IMR-90 (cell line): ENCODE results near the gene FOXP1. TPM values are rescaled to one million over a fixed set of nuclear protein-coding genes. Genes with fewer than 3 reads are reported as not detected.

ENCODE experiments used
- ATAC-seq: fragments of 200-7000 bp; cut with Tn5 transposase; 2 replicates; pipeline ENCODE4 v1.9.1; 2020; ENCODE audit warnings: low read depth, mild to moderate bottlenecking, moderate library complexity
- BruUV-seq: library from RNA; stranded (reverse); fragments of 400-500 nt; replicated peaks from 2 replicates; lab custom pipeline; 2021; lab: Mats Ljungman, UMichigan
- CTCF ChIA-PET: fragments of 300-600 bp; formaldehyde crosslinking; extraction: SDS; loops from one replicate; lab custom pipeline; 2021; ENCODE audit warnings: antibody characterized with exemption; lab: Yijun Ruan, JAX
- POLR2A ChIA-PET: fragments of 300-600 bp; sonication (Branson Sonifier 250); formaldehyde crosslinking; loops from one replicate; lab custom pipeline; 2022; ENCODE audit warnings: antibody characterized with exemption; ENCODE audit not compliant: unreplicated experiment; lab: Charles Lee
- DNase-seq: peaks from one replicate; pipeline ENCODE4 v3.0.0; 2013
- H2AFZ ChIP-seq: replicated peaks from 2 replicates; pipeline ENCODE3; 2013; ENCODE audit warnings: low read length, mild to moderate bottlenecking; ENCODE audit not compliant: poor library complexity
- H2AK5ac ChIP-seq: 2 replicates; pipeline ENCODE4 v1.6.1; 2013; ENCODE audit warnings: low read depth, low read length, inconsistent platforms
- H2AK9ac ChIP-seq: replicated peaks from 2 replicates; pipeline ENCODE3; 2013; ENCODE audit warnings: mild to moderate bottlenecking, low read depth, low read length, moderate library complexity; ENCODE audit not compliant: poor library complexity
- H2BK120ac ChIP-seq: 2 replicates; pipeline ENCODE4 v1.6.1; 2013; ENCODE audit warnings: low read depth, low read length, inconsistent platforms
- H2BK15ac ChIP-seq: 3 replicates; pipeline ENCODE4 v1.6.1; 2013; ENCODE audit warnings: low read depth, low read length, inconsistent platforms
- H2BK20ac ChIP-seq: 2 replicates; pipeline ENCODE4 v1.6.1; 2013; ENCODE audit warnings: low read depth, mild to moderate bottlenecking, inconsistent platforms, low read length, moderate library complexity
- H2BK5ac ChIP-seq: 2 replicates; pipeline ENCODE4 v1.6.1; 2013; ENCODE audit warnings: mild to moderate bottlenecking, low read depth, low read length, inconsistent platforms; ENCODE audit not compliant: poor library complexity, severe bottlenecking
- H3K14ac ChIP-seq: replicated peaks from 2 replicates; pipeline ENCODE4 v1.6.1; 2013; ENCODE audit warnings: low read depth, low read length, inconsistent platforms
- H3K18ac ChIP-seq: 2 replicates; pipeline ENCODE4 v1.6.1; 2013; ENCODE audit warnings: low read depth, low read length, control low read depth
- H3K23ac ChIP-seq: 2 replicates; pipeline ENCODE4 v1.6.1; 2013; ENCODE audit warnings: low read depth, low read length, inconsistent platforms
- H3K27ac ChIP-seq: 2 replicates; pipeline ENCODE4 v1.5.1; 2013; ENCODE audit warnings: mild to moderate bottlenecking, control low read depth, low read length; ENCODE audit not compliant: insufficient read depth
- H3K27me3 ChIP-seq: 2 replicates; pipeline ENCODE4 v1.6.1; 2013; ENCODE audit warnings: low read length; ENCODE audit not compliant: control insufficient read depth, insufficient read depth
- H3K36me3 ChIP-seq: 2 replicates; pipeline ENCODE4 v1.6.1; 2013; ENCODE audit warnings: low read length, mixed read lengths; ENCODE audit not compliant: control insufficient read depth, insufficient read depth
- H3K4ac ChIP-seq: 2 replicates; pipeline ENCODE4 v1.6.1; 2013; ENCODE audit warnings: low read depth, low read length, inconsistent platforms
- H3K4me1 ChIP-seq: 2 replicates; pipeline ENCODE4 v1.6.1; 2013; ENCODE audit warnings: low read length, mixed read lengths; ENCODE audit not compliant: control insufficient read depth, insufficient read depth
- H3K4me2 ChIP-seq: 2 replicates; pipeline ENCODE4 v1.6.1; 2013; ENCODE audit warnings: low read depth, mild to moderate bottlenecking, control low read depth, low read length, moderate library complexity
- H3K4me3 ChIP-seq: 2 replicates; pipeline ENCODE4 v1.5.1; 2013; ENCODE audit warnings: low read depth, mild to moderate bottlenecking, control low read depth, low read length, moderate library complexity; ENCODE audit not compliant: insufficient read depth
- H3K56ac ChIP-seq: 2 replicates; pipeline ENCODE4 v1.6.1; 2013; ENCODE audit warnings: low read length, inconsistent platforms; ENCODE audit not compliant: insufficient read depth; ENCODE audit errors: extremely low read depth
- H3K79me1 ChIP-seq, 2 experiments: 2 replicates each; pipeline ENCODE4 v1.6.1; 2013; ENCODE audit warnings: low read length in 2 of 2, inconsistent platforms in 1 of 2, low read depth in 1 of 2
- H3K9ac ChIP-seq: 2 replicates; pipeline ENCODE4 v1.6.1; 2013; ENCODE audit warnings: low read depth, low read length, control low read depth
- H3K9me1 ChIP-seq: 2 replicates; pipeline ENCODE4 v1.6.1; 2013; ENCODE audit warnings: low read length, inconsistent platforms; ENCODE audit not compliant: insufficient read depth
- H3K9me3 ChIP-seq: 2 replicates; pipeline ENCODE4 v1.6.1; 2013; ENCODE audit warnings: low read length; ENCODE audit not compliant: control insufficient read depth, insufficient read depth
- H4K20me1 ChIP-seq: 2 replicates; pipeline ENCODE4 v1.6.1; 2013; ENCODE audit warnings: low read length, inconsistent platforms; ENCODE audit not compliant: insufficient read depth
- H4K5ac ChIP-seq: 2 replicates; pipeline ENCODE4 v1.6.1; 2013; ENCODE audit warnings: mild to moderate bottlenecking, low read depth, low read length, control low read depth
- H4K8ac ChIP-seq, 2 experiments: 2 replicates each; pipeline ENCODE4 v1.6.1; 2013; ENCODE audit warnings: low read depth in 2 of 2, low read length in 2 of 2, control low read depth in 1 of 2, inconsistent platforms in 1 of 2
- H4K91ac ChIP-seq: 2 replicates; pipeline ENCODE4 v1.6.1; 2013; ENCODE audit warnings: low read depth, low read length, inconsistent platforms; ENCODE audit not compliant: insufficient read depth
- BHLHE40 ChIP-seq: fragments of 150-350 bp; IDR thresholded peaks from 2 replicates; pipeline ENCODE4 v1.6.1; 2016; ENCODE audit warnings: mild to moderate bottlenecking, low read depth, low read length
- ELK1 ChIP-seq: fragments of 150-350 bp; IDR thresholded peaks from 2 replicates; pipeline ENCODE4 v1.6.1; 2016; ENCODE audit warnings: low read depth, mild to moderate bottlenecking, low read length, moderate library complexity, borderline replicate concordance
- MAFK ChIP-seq: IDR thresholded peaks from 2 replicates; pipeline ENCODE4 v1.6.1; 2012; ENCODE audit warnings: low read depth, low read length, improper control_type of control experiment
- MXI1 ChIP-seq: IDR thresholded peaks from 2 replicates; pipeline ENCODE4 v1.6.1; 2012; ENCODE audit warnings: low read depth, mild to moderate bottlenecking, low read length, moderate library complexity, borderline replicate concordance
- WGBS, 2 experiments: methylation state at CpG; one replicate each; pipeline versions ENCODE4 v1.1.5 to v1.1.7; 2013; ENCODE audit warnings: missing lambda C conversion rate in 2 of 2; ENCODE audit not compliant: insufficient read length in 1 of 2; ENCODE audit errors: extremely low coverage in 2 of 2; 5-methylcytosine and 5-hydroxymethylcytosine counted together
- dilution Hi-C: fragments of 300-500 bp; cut with HindIII; formaldehyde crosslinking; loops from one replicate; pipeline ENCODE4 v1.14.3; 2018; ENCODE audit warnings: low sequenced_read_pairs; ENCODE audit not compliant: unreplicated experiment
- in situ Hi-C: fragments of 300-500 bp; cut with MboI; formaldehyde crosslinking; loops from 3 replicates; pipeline ENCODE4 v1.14.3; 2019; ENCODE audit warnings: low sequenced_read_pairs, inconsistent platforms, mixed read lengths
- intact Hi-C: fragments of 100-400 bp; cut with micrococcal nuclease; formaldehyde crosslinking; loops from 2 replicates; pipeline ENCODE4 v1.10.0; 2022
- polyA plus RNA-seq, 3 experiments: library from polyadenylated mRNA; depleted of rRNA; stranded (reverse); fragments of >200 nt; gene quantifications; 2 replicates each; pipeline ENCODE4 v1.2.3, GENCODE V29; 2012; ENCODE audit warnings: low replicate concordance in 1 of 3
- total RNA-seq: library from RNA; depleted of rRNA; stranded (reverse); fragments of >200 nt; gene quantifications from 2 replicates; pipeline ENCODE4 v1.2.3, GENCODE V29; 2012

FOXP1 gene
- total and polyA plus RNA-seq, 2 of the 4 experiments (the other 2 are of a cell fraction): 37.0 to 132 TPM

DNA sequence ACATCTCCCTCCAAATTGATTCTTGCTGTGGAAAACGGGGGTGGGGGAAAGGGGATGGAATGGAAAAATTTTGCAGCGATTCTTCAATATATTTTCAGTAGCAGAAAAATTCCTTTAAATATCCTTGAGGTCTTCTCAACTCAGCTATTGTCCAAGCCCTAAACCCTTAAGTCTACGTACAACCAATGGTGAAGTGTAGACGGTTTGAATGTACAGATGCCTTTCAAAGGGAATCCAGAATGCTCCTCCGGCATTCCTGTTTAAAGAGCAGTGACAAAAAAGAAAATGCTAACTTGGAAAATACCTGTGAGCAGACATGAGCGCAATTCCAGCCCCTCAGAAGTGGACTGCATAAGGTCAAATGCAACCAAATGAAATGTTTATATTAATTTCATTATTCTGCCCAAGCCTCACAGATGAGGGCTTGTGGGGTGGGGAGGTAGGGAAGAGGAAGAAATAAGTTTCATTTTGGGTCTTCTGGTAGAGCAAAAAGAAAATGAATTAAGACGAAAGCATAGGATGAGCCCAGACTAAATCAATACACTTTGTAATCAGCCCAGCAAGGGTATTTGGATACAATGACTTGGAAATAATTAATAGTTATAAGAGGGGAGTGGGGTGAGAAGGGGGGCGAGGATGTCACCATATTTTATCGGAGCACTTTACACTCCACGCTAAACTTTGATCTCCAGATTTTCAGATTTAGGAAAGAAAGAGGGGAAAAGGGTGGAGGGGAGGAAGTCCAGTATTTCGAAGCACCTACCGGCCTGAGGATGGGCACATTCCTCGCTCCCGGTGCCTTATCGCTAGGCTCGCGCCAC is 2.7 kb downstream of the FOXP1 start:
- Histone ChIP-seq H3K4me1 (peaks cover 5% of the 10 kb centered on the region), H3K4me2 (peak overlapping the region; percentile 95), H3K9me3 (no peaks in the 10 kb centered on the region), H2BK15ac (peak overlapping the region; percentile 73; the same call in 2 of the 3 replicates), H3K56ac (peak overlapping the region; percentile 59), H3K14ac (peak overlapping the region; percentile 75), H4K5ac (peak overlapping the region; percentile 96), H3K9me1 (no peaks in the 10 kb centered on the region), H3K27me3 (no peaks in the 10 kb centered on the region), H2AK5ac (peak overlapping the region; percentile 45; the same call in 1 of the 2 replicates), H3K9ac (peak overlapping the region; percentile 99), H2BK5ac (peak overlapping the region; percentile 98), H4K20me1 (no peaks in the 10 kb centered on the region; the same call in 1 of the 2 replicates), H2BK20ac (peak overlapping the region; percentile 35), H2AK9ac (peak overlapping the region; percentile 87), H3K36me3 (no peaks in the 10 kb centered on the region), H3K18ac (peak overlapping the region; percentile 93), H3K27ac (peak overlapping the region; percentile 98), H4K8ac (peak overlapping the region; percentile 81 to 89), H3K4me3 (peak overlapping the region; percentile 90), H2BK120ac (peak overlapping the region; percentile 96), H3K23ac (peak overlapping the region; percentile 78), H3K79me1 (peaks cover 20 to 60% of the 10 kb centered on the region in 2 experiments), H2AFZ (peak overlapping the region; percentile 92), H3K4ac (peak overlapping the region; percentile 73), H4K91ac (peak overlapping the region; percentile 92)
- dilution Hi-C loops (no loop called here), in situ Hi-C loops (loop anchor here (5.0 to 10.0 kb wide), 3 partner anchors 274 to 586 kb away; no protein-coding TSS in a partner anchor), intact Hi-C loops (loop anchor here (2.0 to 10.0 kb wide), 6 partner anchors 38 to 1049 kb away; no protein-coding TSS in a partner anchor)
- BruUV-seq: no TSS peak
- no peak for DNase-seq
- POLR2A ChIA-PET: no interaction called here
- no peak; the same call in 1 of the 2 replicates for ATAC-seq
- WGBS, 2 experiments: 0% methylated on average over 7 of the region's 17 CpGs; no CpG with 5 or more reads in 1 of the 2 experiments
- CTCF ChIA-PET: interaction anchor here (0.5 kb wide), 1 partner anchor 520 kb away, joined by 3 read pairs; no protein-coding TSS in a partner anchor
- no peak for TF ChIP-seq BHLHE40
- no peak for TF ChIP-seq MXI1
- TF ChIP-seq ELK1: no peak
- TF ChIP-seq MAFK: no peak
